ENCODE results near the gene CYB5D1.
A peak's percentile ranks its signal among the peaks of the same experiment; 100 is the strongest.

The CYB5D1 gene

DNA sequence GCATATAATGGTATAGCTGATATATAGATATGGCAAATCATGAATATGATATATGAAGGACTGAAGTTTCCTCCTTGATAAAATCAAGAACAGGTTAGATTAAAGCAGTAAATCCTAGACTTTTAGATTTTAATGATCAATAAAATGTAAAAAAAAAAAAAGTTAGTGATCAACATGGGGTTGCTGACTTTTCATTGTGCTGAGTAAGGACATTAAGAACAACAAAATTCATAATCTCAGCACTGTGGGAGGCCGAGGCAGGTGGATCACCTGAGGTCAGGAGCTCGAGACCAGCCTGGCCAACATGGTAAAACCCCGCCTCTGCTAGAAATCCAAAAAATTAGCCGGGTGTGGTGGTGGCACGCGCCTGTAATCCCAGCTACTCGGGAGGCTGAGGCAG is 20.4 kb downstream of the CYB5D1 start:
- TF ChIP-seq GATA2 (IDR thresholded peaks at IDR 0.05; ENCODE audit: low read depth, low read length) (no peak), GATA3 (IDR thresholded peaks at IDR 0.05; ENCODE audit: low read depth, low read length) (no peak)

DNA sequence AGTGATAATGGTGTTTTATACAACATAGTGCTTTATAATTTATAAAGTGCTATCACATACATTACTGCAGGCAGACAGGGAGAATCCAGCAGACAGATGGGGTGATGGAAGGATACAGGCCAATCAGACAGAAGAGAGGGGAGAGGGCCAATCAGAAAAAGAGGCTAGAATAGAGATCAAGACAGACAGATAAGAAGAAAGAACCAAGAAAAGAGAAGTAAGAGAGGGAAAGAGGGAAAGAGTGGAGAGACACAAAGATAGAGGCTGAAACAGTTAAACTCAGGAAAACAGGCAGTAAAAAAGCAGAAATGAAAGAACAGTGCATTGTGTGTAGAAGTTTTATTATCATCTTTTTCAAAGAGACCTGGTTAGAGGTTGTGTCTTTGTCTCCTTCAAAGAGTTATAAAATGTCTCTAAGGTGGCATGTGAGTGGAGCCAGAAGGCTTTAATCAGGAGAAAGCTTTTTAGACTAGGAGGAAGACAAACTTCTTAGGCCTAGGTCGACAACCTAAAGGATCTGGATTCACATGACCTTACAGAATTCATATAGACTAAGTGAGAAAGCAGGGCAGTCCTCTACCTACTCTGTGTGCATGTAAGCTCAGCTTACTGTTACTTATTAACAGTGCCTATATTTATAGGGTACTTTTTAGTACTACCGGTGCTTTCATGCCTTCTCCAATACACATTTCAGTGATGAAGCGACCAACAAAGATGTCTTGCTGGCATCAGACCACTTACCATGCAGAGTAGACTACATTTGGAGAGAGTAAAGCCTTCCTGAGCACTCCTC is 22.5 kb downstream of the CYB5D1 start:
- TF ChIP-seq GATA3 (IDR thresholded peaks at IDR 0.05; ENCODE audit: low read depth, low read length) (no peak), GATA2 (IDR thresholded peaks at IDR 0.05; ENCODE audit: low read depth, low read length) (no peak)

DNA sequence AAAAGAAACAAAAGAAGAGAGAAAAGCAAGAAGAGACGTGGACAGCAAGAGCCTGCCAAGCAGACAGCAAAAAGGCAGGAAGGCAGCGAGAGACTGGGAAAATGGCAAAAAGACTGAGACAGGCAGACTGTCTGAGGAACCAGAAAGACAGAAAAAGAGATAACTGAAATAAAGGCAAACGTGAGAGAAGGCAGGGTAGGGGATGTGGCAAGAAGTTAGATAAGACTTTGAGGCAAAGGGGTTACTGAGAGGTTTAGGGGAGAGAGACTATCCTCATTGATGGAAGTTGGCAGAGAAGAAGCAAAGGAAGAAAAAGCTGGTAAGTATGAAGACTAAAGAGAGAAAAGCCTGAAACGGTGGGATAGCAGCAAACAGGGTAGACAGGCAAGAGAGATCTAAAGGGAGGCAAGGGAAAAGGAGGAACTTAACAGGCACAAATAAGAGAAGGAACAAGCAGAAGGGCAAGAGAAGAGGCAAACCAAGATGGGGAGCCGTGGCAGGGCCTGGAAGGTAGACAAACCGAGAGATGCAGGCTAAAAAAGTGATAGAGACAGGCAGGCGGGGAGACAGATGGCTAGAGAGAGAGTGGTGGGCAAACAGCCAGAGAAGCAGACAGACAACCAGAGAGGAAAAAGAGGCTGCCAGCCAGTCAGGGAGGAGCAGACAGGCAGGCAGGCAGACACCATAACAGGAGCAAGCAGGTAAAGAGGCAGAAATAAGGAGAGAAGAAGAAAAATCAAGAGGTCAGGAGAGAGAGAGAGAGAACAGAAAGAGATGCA is 23.7 kb downstream of the CYB5D1 start:
- no peak for TF ChIP-seq GATA3 (IDR thresholded peaks at IDR 0.05; ENCODE audit: low read depth, low read length)
- TF ChIP-seq GATA2 (IDR thresholded peaks at IDR 0.05; ENCODE audit: low read depth, low read length) = no peak

DNA sequence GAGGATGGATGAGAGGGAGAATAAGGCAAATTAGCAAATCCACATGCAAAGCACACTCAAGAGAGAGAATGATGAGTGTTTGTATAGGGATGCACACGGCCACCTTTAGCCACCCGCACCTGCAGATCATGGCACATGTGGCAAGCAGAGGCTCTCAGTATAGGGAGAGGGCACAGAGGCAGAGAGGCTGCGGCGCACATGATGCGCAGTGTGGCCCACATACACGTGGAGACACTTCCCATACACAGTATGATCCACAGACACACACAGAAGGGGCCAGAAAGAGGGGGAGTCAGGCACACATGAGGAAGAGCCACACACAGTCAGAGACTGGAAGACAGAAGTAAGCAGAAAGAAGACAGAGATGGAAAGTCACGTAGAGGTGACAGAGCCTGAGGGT is 24.3 kb downstream of the CYB5D1 start:
- TF ChIP-seq GATA2 (IDR thresholded peaks at IDR 0.05; ENCODE audit: low read depth, low read length) (no peak), GATA3 (IDR thresholded peaks at IDR 0.05; ENCODE audit: low read depth, low read length) (no peak)

DNA sequence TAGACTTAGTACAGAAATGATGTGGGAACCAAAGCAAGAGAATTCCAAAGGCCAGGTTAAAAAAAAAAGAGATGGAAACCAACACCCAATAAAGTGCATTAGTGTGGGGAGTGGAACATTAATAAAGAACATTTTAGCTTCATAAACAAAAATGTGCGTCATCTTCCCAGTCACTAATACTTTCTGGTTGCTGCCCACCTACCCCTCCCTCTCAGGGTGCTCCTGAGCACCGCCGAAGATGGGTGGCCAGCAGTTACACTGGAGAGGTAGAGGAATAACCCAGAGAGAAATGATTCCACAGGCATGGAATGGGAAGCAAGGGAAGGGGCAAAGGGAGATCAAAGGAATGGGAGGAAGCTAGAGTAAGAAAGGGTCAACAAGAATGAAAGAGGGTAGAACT is 24.8 kb downstream of the CYB5D1 start:
- no peak for TF ChIP-seq GATA2 (IDR thresholded peaks at IDR 0.05; ENCODE audit: low read depth, low read length)
- no peak for TF ChIP-seq GATA3 (IDR thresholded peaks at IDR 0.05; ENCODE audit: low read depth, low read length)

DNA sequence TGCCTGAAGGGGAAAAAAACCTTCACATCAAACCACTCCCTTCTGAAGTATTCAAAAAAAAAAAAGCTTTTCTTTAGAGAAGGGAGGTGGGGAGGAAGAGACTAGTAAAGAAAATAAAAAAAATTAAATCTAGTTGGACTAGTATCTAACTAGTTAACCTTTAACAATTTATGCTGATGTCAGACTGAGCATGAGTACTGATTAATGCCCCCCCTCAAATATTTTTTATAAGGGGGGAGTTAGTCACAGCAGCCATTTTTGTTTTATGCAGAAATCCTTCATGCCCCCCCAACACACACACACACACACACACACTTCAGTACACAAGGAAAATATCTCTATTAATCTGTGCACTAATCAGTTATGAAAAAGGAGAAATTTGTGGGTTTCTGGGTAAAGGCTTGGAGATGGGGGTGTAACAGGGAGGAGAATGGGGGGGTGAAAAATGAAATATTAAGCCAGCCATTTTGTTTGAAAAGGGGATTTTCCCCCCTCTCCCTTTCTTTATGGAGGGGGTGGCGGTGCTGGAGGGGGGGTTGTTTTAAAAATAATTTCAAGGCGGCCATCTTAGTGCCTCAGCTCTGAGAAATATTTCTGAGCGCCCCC is 26.1 kb downstream of the CYB5D1 start:
- TF ChIP-seq GATA2 (IDR thresholded peaks at IDR 0.05; ENCODE audit: low read depth, low read length) = no peak
- no peak for TF ChIP-seq GATA3 (IDR thresholded peaks at IDR 0.05; ENCODE audit: low read depth, low read length)

DNA sequence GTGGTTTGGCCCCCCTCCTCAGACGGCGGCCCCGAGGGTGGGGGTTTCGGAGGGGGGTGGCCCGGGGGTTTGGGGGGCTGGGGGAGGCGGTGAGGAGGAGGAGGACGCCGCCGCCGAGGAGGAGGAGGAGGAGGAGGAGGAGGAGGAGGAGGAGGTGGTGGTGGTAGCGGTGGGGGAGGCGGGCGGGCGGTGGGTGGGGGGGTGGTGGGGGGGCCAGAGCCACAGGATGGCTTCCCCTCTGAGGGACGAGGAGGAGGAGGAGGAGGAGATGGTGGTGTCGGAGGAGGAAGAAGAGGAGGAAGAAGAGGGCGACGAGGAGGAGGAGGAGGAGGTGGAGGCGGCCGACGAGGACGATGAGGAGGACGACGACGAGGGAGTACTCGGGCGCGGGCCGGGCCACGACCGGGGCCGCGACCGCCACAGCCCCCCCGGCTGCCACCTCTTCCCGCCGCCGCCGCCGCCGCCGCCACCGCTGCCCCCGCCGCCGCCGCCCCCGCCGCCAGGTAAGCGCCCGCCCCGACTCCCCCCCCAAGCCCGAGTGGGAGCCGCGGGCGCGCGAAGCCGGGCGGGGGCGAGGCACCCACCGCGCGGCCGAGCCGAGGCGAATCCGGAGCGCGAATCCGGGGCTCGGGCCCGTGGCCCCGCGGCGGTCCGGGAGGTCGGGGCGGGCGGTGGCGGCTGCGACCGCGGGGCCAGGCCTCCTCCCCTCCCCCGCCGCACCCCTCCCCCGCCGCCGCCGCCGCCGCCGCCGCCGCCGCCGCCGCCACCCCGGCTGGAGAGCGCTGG is 27.0 kb downstream of the CYB5D1 start:
- no peak for TF ChIP-seq GATA2 (IDR thresholded peaks at IDR 0.05; ENCODE audit: low read depth, low read length)
- no peak for TF ChIP-seq GATA3 (IDR thresholded peaks at IDR 0.05; ENCODE audit: low read depth, low read length)

DNA sequence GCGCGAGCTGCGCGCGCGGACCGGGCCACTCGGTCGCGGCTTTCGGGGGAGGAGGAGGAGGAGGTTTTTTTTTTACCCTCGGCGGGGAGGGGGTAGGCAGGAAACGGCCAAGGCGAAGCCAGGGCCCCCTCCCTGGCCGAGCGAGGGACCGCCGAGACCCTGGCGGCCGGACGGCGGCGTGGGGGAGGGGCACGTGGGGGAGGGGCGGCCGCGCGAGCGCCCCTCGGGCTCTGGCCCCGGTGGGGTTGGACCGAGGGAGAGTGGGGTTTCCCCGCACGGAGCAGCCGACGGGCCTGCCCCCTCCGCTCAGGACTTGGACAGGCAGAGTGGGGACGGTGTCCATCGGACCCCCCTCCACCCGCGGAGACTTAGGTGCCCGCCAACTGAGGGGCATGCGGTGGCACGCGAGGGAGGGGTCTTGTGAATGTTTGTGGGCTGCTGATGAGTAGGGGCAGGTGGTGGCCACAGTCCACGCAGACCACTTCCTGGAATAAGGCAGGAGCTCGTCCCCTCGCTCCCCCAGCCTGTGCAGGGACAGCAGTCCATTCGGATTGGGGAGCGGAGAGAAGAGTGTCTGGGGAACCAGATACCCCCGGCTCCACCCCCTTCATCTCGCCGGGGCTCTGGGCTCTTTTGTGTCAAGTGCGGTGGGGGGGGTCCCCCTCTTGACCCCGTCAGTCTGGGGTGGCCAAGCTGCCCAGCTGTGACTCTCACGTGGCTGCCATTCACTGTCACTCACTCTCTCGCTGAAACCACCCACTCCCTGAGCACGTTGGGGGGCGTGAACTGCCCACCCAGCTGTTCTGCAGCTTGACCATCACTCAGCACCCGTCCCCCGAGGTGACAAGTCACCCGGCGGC is 27.8 kb downstream of the CYB5D1 start:
- no peak for TF ChIP-seq GATA3 (IDR thresholded peaks at IDR 0.05; ENCODE audit: low read depth, low read length)

DNA sequence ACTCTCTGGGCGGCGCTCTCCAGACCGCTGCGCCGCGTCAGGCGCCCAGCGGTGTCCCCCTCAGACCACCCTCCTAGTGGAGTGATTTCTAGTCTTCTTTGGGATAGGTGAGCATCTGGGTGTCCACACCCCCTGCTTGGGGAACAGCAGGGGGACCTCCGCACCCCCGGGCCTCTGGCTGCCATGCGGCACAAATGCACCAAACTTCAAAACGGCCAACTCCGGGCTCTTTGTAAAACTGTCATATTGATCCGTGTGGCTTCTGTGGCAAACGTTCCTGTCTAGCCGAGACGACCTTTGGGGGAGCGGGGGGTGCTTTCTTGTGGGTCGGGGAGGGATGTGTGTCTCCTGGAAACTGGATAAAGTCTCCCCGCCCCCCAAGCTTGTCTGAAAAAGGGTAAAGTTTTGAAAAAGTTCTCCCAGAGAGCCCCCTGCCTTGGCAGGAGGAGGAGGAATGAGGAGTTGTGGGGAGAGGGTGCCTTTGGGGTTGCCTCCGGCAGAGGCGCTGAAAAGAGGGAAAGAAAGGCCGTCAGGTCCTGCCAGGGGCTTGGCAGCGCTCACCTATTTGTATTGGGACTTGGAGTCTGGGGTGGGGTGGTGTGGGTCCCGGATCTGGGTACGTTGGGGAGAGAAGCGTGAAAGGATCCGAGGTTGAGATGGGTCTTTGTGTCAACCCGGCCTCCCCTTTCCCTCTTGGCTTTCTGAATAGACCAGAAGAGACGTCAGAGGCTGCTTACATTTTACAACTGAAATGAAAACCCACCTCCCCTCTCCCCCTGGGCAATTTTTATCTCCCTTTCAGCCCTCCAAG is 28.6 kb downstream of the CYB5D1 start:
- TF ChIP-seq GATA3 (IDR thresholded peaks at IDR 0.05; ENCODE audit: low read depth, low read length) (no peak), GATA2 (IDR thresholded peaks at IDR 0.05; ENCODE audit: low read depth, low read length) (no peak)

DNA sequence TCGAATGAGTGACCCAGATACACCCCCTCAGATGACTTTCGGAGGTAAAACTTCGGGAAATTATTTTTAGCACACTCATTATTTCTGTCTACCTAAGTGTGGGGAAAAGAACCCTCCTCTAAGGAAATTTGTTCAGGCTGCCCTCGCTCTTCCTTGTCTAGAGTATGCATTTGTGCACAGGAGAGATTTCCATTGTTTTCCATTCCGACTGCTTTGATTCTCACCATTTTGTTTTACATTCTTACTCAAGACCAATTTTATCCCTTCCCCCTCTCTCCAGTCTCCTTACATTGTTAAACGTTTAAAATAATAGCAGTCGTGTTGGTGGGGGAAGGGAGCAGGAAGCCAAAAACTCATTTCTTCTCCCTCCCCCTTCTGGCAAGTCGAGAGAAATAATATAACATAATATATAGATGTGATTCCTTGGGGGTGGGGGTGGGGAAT is 29.3 kb downstream of the CYB5D1 start:
- no peak for TF ChIP-seq GATA3 (IDR thresholded peaks at IDR 0.05; ENCODE audit: low read depth, low read length)
- TF ChIP-seq GATA2 (IDR thresholded peaks at IDR 0.05; ENCODE audit: low read depth, low read length) = no peak

DNA sequence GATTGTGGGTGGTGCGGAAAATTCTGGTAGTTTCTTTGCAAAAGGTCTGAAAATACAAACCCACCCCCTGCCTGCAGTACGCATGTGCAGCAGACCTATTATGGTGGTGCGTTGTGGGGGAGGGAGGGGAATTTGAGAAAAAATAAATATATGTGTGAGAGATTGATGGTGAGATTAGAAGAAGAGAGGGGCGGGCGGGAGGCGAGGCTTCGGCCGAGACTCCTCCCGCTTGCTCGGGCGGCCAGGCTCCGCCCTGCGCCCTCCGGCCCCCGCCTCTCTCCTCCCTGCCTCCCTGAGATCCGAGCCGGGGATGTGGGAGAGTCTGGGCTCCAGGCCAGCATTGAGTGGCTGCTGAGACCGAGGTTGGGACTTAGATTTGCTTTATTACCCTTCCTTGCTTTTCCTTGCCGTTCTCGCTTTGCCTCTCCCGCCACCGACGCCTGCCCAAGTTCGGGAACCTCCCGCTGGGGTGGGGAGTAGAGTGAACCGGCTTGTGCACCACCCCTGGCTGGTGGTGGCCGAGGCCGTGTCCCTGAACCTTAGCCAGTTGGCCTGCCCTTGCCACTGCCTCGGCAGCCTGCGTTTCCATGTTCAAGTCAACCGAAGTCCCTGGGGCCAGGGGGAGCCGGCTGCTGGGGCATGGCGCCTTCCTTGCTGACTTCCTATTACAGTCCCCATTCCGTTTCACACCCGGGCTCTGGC is 29.8 kb downstream of the CYB5D1 start:
- TF ChIP-seq GATA2 (IDR thresholded peaks at IDR 0.05; ENCODE audit: low read depth, low read length) (peak; percentile 98), GATA3 (IDR thresholded peaks at IDR 0.05; ENCODE audit: low read depth, low read length) (peak; percentile 77)

Measured in SH-SY5Y (cell line).